HG02938 (cell line): ENCODE data around the gene AK4.
A peak's percentile ranks its signal among the peaks of the same experiment; 100 is the strongest.

Experiments used
- ATAC-seq: cut with Tn5 transposase; IDR thresholded peaks from one replicate; pipeline ENCODE4 v1.9.1; 2021; ENCODE audit warnings: mild to moderate bottlenecking, moderate library complexity; ENCODE audit not compliant: unreplicated experiment

Gene AK4

GRCh38 chr1:65175171-65176055 lies 27.4 kb downstream of the AK4 start:
- no peak for ATAC-seq

GRCh38 chr1:65176056-65176450 lies 28.1 kb downstream of the AK4 start:
- ATAC-seq, result no peak

GRCh38 chr1:65176591-65176990 lies 28.6 kb downstream of the AK4 start:
- ATAC-seq, result no peak

GRCh38 chr1:65177457-65177856 lies 29.5 kb downstream of the AK4 start:
- no peak for ATAC-seq

GRCh38 chr1:65178235-65178634 lies 30.2 kb downstream of the AK4 start:
- ATAC-seq, result no peak

GRCh38 chr1:65179148-65179547 lies 31.1 kb downstream of the AK4 start:
- no peak for ATAC-seq

- ATAC-seq, result no peak
Observed at GRCh38 chr1:65180977-65181376, 33.0 kb downstream of the AK4 start.

GRCh38 chr1:65182658-65183268 lies 34.8 kb downstream of the AK4 start:
- no peak for ATAC-seq

GRCh38 chr1:65189576-65190115 lies 41.6 kb downstream of the AK4 start:
- ATAC-seq, result no peak

GRCh38 chr1:65190229-65190628 lies 42.2 kb downstream of the AK4 start:
- ATAC-seq, result no peak

GRCh38 chr1:65193129-65193695 lies 45.2 kb downstream of the AK4 start:
- no peak for ATAC-seq

GRCh38 chr1:65195495-65196417 lies 47.8 kb downstream of the AK4 start:
- ATAC-seq, result no peak

GRCh38 chr1:65196926-65197325 lies 48.9 kb downstream of the AK4 start:
- ATAC-seq, result no peak

- ATAC-seq, result no peak
Observed at GRCh38 chr1:65197636-65198035, 49.6 kb downstream of the AK4 start.

- no peak for ATAC-seq
Observed at GRCh38 chr1:65198096-65198495, 50.1 kb downstream of the AK4 start.

GRCh38 chr1:65200411-65200810 lies 52.4 kb downstream of the AK4 start:
- no peak for ATAC-seq

GRCh38 chr1:65206836-65207235 lies 58.8 kb downstream of the AK4 start:
- ATAC-seq, result no peak

- peak; percentile 50 for ATAC-seq
Observed at GRCh38 chr1:65207317-65207716, 59.3 kb downstream of the AK4 start.

- no peak for ATAC-seq
Observed at GRCh38 chr1:65208563-65208973, 60.6 kb downstream of the AK4 start.

- peak; percentile 52 for ATAC-seq
Observed at GRCh38 chr1:65209005-65209885, 61.2 kb downstream of the AK4 start.
